Measurements from ENCODE around the gene PNPLA7. TPM values are rescaled to one million over a fixed set of nuclear protein-coding genes. Genes with fewer than 3 reads are reported as not detected.

Gene PNPLA7
- total and polyA plus RNA-seq, 4 donors, result 0.79 to 8.9 (median 7.7) TPM

DNA sequence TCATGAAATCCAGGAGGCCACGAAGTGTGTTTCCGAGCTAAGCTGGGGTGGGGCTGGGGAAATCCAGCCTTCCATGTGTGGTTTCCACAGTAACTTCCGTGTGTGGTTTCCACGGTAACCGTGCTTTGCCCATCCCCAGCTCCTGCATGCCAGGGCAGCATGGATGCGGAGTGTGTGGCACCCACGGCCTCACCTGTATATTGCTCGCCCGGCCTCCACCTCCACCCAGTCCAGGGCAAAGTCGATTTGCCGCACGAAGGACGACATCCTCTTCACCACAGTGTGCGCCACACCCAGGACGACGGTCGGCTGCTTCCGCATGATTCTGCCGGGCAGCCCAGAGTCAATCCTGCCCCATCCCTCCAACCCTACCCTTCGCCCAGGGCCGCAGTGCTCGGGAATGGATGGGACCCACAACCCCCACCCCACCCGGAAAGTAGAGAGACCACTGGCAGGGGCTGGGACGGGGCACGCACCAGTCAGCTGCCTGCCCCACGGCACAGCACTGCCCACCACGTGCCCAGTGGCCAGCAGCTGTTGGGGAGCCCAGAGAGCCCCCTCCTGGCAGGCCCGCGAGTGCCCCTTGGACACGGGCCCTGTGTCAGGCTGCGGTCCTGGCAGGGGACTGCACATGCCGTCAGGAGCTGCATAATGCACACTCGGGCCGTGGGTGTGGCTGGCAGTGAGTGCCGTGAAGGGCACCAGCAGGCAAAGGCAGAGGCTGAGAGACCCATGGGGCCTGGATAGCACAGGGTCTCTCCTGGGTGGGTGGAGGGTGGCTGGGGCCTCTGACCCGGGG lies 52.1 kb downstream of the PNPLA7 start:
- H3K27me3 ChIP-seq (ENCODE audit: control insufficient read depth in 3 of 3, insufficient read depth in 3 of 3, low read length in 2 of 3), result no peaks in the 10 kb centered on the region
- no peak overlapping the region for H3K9ac ChIP-seq (ENCODE audit: insufficient read depth in 1 of 2, low read length in 2 of 2)
- ATAC-seq (ENCODE audit: insufficient read depth, low FRiP score) (no peak), DNase-seq (no peak)
- H3K4me1 ChIP-seq (ENCODE audit: control insufficient read depth in 5 of 5, insufficient read depth in 5 of 5, low read length in 5 of 5), result peaks cover 0 to 3% (median 0%) of the 10 kb centered on the region in 5 donors
- no peak overlapping the region for H3K4me3 ChIP-seq
- peaks cover 0 to 4% (median 0%) of the 10 kb centered on the region in 4 donors for H3K36me3 ChIP-seq (ENCODE audit: control insufficient read depth in 4 of 4, insufficient read depth in 4 of 4, low read length in 4 of 4)
- no peak overlapping the region for H3K27ac ChIP-seq (ENCODE audit: low read depth in 1 of 2, low read length in 1 of 2)
- no peaks in the 10 kb centered on the region for H3K9me3 ChIP-seq (ENCODE audit: control insufficient read depth in 4 of 4, insufficient read depth in 3 of 4, low read length in 3 of 4)
- TF ChIP-seq, protein P1, sequence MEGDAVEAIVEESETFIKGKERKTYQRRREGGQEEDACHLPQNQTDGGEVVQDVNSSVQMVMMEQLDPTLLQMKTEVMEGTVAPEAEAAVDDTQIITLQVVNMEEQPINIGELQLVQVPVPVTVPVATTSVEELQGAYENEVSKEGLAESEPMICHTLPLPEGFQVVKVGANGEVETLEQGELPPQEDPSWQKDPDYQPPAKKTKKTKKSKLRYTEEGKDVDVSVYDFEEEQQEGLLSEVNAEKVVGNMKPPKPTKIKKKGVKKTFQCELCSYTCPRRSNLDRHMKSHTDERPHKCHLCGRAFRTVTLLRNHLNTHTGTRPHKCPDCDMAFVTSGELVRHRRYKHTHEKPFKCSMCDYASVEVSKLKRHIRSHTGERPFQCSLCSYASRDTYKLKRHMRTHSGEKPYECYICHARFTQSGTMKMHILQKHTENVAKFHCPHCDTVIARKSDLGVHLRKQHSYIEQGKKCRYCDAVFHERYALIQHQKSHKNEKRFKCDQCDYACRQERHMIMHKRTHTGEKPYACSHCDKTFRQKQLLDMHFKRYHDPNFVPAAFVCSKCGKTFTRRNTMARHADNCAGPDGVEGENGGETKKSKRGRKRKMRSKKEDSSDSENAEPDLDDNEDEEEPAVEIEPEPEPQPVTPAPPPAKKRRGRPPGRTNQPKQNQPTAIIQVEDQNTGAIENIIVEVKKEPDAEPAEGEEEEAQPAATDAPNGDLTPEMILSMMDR (IDR thresholded peaks at IDR 0.05; ENCODE audit: control extremely low read depth, extremely low read depth), result no peak
- WGBS, 2 donors, result 88 to 89% methylated on average over 36 of the region's 36 CpGs

DNA sequence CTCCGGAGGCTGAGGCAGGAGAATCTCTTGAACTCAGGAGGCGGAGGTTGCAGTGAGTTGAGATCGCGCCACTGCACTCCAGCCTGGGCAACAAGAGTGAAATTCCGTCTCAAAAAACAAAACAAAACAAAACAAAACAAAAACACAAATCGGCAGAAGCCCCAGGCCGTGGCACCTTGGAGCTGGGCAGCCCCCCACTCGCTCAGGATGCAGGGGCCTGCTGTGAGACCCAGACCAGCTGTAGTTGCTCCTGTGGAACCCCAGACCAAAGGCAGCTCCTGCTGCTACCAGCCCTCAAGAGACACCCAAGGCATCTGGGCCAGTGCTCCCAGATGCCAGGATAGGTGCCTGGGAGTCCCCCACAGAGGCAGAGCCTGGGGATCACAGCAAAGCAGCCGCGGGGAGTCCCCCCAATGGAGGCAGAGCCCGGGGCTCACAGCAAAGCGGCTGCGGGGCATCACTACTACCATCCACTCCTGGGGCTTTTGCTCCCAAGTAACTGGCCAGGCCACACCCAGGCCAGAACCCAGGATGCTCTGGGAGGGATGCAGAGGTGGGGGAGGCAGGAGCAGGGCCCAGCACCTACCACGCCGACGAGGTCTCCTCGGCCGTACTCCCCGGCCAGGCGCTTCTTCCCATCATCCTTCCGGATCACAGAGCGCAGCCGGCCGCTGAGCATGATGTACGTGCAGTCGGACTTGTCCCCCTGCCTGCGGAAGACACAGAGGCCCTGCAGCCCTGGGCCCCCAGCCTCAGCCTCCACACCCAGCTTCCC lies 53.4 kb downstream of the PNPLA7 start:
- ATAC-seq (ENCODE audit: insufficient read depth, low FRiP score), result no peak
- no peak for DNase-seq
- WGBS, 2 donors, result 95 to 96% methylated on average over 27 of the region's 27 CpGs

DNA sequence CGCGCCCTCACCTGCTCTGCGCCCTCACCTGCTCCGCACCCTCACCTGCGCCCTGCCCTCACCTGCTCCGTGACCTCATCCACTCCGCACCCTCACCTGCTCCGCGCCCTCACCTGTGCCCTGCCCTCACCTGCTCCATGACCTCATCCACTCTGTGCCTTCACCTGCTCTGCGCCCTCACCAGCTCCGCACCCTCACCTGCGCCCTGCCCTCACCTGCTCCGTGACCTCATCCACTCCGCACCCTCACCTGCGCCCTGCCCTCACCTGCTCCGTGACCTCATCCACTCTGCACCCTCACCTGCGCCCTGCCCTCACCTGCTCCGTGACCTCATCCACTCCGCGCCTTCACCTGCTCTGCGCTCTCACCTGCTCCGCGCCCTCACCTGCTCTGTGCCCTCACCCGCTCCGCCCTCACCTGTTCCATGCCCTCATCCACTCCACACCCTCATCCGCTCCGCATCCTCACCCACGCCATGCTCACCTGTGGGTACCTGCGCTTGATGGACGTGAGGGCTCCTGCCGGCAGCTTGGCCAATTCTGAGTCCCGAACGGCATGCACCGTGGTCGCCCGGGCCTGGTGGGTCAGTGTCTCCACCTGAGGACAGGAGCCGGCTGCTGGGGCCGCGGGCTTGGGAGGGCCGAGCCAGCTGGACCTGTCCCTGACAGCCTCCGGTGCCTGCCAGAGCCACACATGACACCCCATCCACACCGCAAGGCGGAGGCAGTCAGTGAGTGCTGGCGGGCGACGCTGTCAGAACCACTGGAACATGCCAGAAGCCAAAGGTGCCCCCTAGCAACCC lies 55.5 kb downstream of the PNPLA7 start:
- ATAC-seq (ENCODE audit: insufficient read depth, low FRiP score) (no peak), DNase-seq (peak in 1 of 3 donors; percentile 5)
- Histone ChIP-seq H3K9ac (ENCODE audit: insufficient read depth in 1 of 2, low read length in 2 of 2) (no peak overlapping the region), H3K27ac (ENCODE audit: low read depth in 1 of 2, low read length in 1 of 2) (no peak overlapping the region), H3K27me3 (ENCODE audit: control insufficient read depth in 3 of 3, insufficient read depth in 3 of 3, low read length in 2 of 3) (no peaks in the 10 kb centered on the region), H3K4me1 (ENCODE audit: control insufficient read depth in 5 of 5, insufficient read depth in 5 of 5, low read length in 5 of 5) (peaks cover 0 to 3% (median 0%) of the 10 kb centered on the region in 5 donors), H3K36me3 (ENCODE audit: control insufficient read depth in 4 of 4, insufficient read depth in 4 of 4, low read length in 4 of 4) (peaks cover 0 to 5% (median 0%) of the 10 kb centered on the region in 4 donors), H3K4me3 (no peak overlapping the region), H3K9me3 (ENCODE audit: control insufficient read depth in 4 of 4, insufficient read depth in 3 of 4, low read length in 3 of 4) (no peaks in the 10 kb centered on the region)
- TF ChIP-seq, protein P1 (IDR thresholded peaks at IDR 0.05; ENCODE audit: control extremely low read depth, extremely low read depth), result no peak
- 97 to 98% methylated on average over 46 of the region's 46 CpGs for WGBS, 2 donors

More for the DNA sequence above, 53.4 kb downstream of the PNPLA7 start:
- peaks cover 0 to 3% (median 0%) of the 10 kb centered on the region in 5 donors for H3K4me1 ChIP-seq (ENCODE audit: control insufficient read depth in 5 of 5, insufficient read depth in 5 of 5, low read length in 5 of 5)
- H3K9ac ChIP-seq (ENCODE audit: insufficient read depth in 1 of 2, low read length in 2 of 2), result no peak overlapping the region
- H3K36me3 ChIP-seq (ENCODE audit: control insufficient read depth in 4 of 4, insufficient read depth in 4 of 4, low read length in 4 of 4), result peaks cover 0 to 4% (median 0%) of the 10 kb centered on the region in 4 donors
- TF ChIP-seq, protein P1 (IDR thresholded peaks at IDR 0.05; ENCODE audit: control extremely low read depth, extremely low read depth), result no peak
- no peaks in the 10 kb centered on the region for H3K27me3 ChIP-seq (ENCODE audit: control insufficient read depth in 3 of 3, insufficient read depth in 3 of 3, low read length in 2 of 3)
- H3K27ac ChIP-seq (ENCODE audit: low read depth in 1 of 2, low read length in 1 of 2), result no peak overlapping the region
- H3K9me3 ChIP-seq (ENCODE audit: control insufficient read depth in 4 of 4, insufficient read depth in 3 of 4, low read length in 3 of 4), result no peaks in the 10 kb centered on the region
- H3K4me3 ChIP-seq, result no peak overlapping the region

Measured in lung (tissue), 12 donors.